GM19328 (cell line): ENCODE results near the gene XKR3.
"Not testable (repeated sequence)": the region's sequence is repeated elsewhere in the genome, so short reads cannot be mapped to it uniquely, and the experiment has no call there.

Source experiments
- ATAC-seq: cut with Tn5 transposase; IDR thresholded peaks from one replicate; pipeline ENCODE4 v1.9.1; 2021; ENCODE audit warnings: mild to moderate bottlenecking, moderate library complexity; ENCODE audit not compliant: unreplicated experiment

XKR3 gene

GRCh38 chr22:16807109-16807508, 18.1 kb downstream of the XKR3 start:
- no peak for ATAC-seq

- ATAC-seq = no peak
Observed at GRCh38 chr22:16806401-16806800, 18.8 kb downstream of the XKR3 start.

GRCh38 chr22:16804882-16805281, 20.3 kb downstream of the XKR3 start:
- ATAC-seq = no peak

- ATAC-seq = no peak
Observed at GRCh38 chr22:16803255-16803917, 21.8 kb downstream of the XKR3 start.

DNA sequence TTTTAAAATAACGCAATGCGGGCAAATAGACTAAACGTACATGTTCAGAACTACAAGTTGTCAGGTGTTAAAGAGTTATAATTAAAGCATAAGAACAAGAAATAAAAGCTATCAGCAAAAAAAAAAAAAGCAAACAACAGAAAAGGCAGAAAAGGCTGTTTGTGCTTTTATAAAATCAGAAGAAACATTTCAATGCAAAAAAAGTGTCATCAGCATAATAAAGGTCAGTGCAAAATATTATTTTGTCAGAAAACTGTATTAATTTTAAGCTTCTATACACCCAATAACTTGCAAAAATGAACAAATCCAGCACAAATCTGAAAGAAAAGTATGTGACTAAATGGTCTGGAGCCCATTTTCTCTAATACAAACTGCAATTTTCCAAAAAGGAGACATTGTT, 23.6 kb downstream of the XKR3 start:
- ATAC-seq = no peak

DNA sequence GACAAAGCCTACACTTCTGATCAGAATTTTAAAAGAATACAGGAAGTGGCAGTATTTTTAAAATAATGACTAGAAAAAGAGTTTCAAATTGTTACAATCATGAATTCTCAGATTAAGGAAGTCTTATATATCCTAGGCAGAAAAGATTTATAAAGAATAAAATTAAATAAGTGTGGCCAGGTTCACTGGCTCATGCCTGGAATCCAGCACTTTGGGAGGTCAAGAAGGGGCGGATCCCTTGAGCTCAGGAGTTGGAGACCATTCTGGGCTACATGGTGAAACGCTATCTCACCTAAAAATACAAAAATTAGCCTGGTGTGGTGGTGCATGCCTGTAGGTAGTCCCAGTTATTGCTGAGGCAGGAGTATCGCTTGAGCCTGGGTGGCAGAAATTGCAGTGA, 24.1 kb downstream of the XKR3 start:
- no peak for ATAC-seq

DNA sequence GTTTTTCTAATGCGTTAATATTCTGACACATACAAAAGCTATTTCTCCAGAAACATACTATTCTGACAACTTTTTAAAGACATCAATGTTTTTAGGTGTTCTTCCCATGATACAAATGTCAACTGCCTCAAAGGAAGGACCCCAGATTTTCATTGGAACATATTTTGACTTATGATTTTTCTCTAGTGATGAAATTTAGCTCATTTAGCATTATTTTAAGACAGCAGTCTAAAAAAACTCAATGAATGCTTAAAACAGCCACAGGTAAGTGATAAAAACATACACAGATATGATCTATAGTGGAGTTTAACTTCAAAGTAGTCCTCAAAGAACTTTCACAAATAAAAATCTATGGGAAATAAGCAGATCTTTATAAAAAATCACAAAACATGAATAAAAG, 24.9 kb downstream of the XKR3 start:
- no peak for ATAC-seq

DNA sequence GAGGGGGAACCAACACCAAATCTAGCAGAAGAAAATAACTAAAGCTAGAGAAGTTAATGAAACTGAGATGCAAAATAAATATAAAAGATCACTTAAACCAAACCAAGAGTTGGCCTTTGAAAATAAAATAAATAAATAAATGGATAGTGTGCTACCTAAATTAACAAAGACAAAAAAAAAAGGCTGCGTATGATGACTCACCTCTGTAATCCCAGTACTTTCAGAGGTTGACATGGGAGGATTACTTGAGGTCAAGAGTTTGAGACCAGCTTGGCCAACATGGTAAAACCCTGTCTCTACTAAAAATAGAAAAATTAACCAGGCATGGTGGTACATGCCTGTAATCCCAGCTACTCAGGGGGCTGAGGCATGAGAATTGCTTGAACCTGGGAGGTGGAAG, 29.7 kb downstream of the XKR3 start:
- ATAC-seq = not testable (repeated sequence)

GRCh38 chr22:16793831-16794230, 31.4 kb downstream of the XKR3 start:
- ATAC-seq = no peak

DNA sequence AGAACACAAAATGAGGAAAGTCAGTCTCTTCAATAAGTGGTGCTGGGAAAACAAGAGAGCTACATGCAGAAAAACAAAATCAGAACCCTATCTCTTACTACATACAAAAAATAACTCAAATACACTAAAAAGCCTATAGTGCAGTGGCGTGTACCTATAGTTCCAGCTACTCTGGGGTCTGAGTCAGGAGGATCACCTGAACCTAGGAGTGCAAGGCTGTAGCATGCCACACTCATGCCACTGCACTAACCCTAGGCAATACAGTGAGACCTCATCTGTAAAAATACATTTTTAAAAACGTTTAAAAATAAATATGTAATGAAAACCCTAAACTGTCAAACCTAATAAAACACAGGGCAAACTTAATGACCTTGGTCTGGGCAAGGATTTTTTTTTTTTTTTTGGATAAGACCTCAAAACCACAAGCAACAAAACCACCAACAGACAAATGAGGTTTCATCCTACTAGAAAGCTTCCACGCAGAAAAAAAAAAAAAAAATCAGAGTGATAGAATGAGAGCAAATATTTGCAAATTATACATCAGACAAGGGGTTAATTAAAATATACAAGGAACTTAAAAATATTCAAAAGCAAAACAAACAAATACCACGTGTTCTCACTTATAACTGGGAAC, 35.2 kb downstream of the XKR3 start:
- ATAC-seq = no peak

- ATAC-seq = no peak
Observed at GRCh38 chr22:16783930-16784354, 41.3 kb downstream of the XKR3 start.

GRCh38 chr22:16783453-16783852, 41.8 kb downstream of the XKR3 start:
- ATAC-seq = no peak

GRCh38 chr22:16781764-16782329, 43.4 kb downstream of the XKR3 start:
- no peak for ATAC-seq

DNA sequence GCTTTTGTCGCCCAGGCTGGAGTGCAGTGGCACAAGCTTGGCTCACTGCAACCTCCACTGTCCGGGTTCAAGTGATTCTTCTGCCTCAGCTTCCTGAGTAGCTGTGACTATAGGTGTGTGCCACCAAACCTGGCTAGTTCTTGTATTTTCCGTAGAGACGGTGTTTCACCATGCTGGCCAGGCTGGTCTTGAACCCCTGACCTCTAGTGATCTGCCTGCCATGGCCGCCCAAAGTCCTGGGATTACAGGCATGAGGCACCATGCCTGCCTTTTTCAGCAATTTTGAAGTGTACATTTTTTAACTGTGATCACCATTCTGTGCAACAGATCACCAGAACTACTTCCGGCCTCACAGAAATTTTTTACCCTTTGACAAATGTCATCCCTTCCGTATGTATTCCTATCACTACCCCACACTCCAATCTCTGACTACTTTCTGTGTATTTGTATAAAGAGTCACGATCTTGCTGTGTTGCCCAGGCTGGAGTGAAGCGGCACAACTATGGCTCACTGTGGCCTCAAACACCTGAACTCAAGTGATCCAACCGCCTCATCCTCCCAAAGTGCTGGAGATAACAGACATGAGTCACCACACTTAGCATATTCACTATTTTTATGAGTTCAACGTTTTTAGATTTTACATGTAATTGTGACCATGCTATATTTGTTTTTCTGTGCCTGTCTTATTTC, 44.0 kb downstream of the XKR3 start:
- no peak for ATAC-seq

- no peak for ATAC-seq
Observed at GRCh38 chr22:16777284-16777924, 47.8 kb downstream of the XKR3 start.

DNA sequence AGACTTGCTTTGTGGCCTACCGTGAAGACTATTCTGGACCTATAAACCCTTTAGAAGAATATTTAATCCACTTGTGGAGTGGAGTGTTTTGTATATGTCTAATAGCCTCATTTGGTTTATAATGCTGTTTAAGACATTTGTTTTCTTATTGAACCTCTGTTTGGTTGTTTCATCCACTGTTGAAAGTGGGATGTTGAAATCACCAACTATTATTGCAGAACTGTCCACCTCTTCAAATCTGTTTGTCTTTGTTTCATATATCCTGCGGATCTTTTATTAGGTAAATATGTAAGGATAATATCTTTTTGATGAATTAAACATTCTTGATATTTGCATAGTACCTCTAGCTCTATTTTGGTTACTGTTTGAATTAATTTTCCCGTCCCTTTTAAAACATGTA, 49.1 kb downstream of the XKR3 start:
- ATAC-seq = no peak

- no peak for ATAC-seq
Observed at GRCh38 chr22:16774911-16775500, 50.2 kb downstream of the XKR3 start.

DNA sequence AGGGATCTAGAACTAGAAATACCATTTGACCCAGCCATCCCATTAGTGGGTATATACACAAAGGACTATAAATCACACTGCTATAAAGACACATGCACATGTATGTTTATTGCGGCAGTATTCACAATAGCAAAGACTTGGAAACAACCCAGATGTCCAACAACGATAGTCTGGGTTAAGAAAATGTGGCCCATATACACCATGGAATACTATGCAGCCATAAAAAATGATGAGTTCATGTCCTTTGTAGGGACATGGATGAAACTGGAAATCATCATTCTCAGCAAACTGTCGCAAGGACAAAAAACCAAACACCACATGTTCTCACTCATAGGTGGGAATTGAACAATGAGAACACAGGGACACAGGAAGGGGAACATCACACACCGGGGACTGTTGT, 53.6 kb downstream of the XKR3 start:
- not testable (repeated sequence) for ATAC-seq

DNA sequence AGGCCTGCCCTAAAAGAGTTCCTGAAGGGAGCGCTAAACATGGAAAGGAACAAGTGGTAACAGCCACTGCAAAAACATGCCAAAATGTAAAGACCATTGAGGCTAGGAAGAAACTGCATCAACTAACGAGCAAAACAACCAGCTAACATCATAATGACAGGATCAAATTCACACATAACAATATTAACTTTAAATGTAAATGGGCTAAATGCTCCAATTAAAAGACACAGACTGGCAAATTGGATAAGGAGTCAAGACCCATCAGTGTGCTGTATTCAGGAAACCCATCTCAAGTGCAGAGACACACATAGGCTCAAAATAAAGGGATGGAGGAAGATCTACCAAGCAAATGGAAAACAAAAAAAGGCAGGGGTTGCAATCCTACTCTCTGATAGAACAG, 57.3 kb downstream of the XKR3 start:
- not testable (repeated sequence) for ATAC-seq

DNA sequence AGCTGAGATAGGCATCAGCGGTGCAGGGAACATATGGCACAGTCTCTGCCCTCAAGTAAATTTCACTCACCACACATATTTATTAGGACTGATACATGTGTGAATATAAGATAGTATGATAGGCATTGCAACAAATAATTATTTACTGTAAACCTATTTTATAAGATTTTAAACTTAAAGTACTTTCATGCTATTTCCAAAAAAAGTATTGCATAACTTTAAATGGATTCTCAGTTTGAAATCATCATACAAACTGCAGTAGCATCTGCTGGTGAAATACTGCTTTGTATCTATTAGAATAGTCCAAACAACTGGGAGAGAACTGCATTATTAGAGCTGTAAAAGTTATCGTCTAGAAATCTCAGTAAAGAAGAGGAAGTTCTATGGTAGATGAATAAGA, 63.0 kb downstream of the XKR3 start:
- ATAC-seq = not testable (repeated sequence)

GRCh38 chr22:16760416-16760815, 64.8 kb downstream of the XKR3 start:
- ATAC-seq = not testable (repeated sequence)
